ENCODE measurements around the gene IPPK.

The IPPK gene

DNA sequence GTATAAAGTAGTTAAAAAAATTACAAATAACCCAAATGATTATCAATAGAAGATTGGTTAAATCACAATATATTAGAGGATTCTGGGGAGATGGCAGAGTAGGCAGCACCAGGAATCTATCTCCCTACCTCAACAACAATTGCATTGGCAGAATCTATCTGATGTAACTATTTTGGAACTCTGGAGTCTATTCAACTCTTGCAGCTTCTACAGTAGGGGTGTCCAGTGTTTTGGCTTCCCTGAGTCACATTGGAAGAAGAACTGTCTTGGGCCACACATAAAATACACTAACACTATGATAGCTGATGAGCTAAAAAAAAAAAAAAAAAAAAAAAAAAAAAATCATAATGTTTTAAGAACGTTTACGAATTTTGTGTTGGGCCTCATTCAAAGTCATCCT is 104.9 kb downstream of the IPPK start:
- no peak for FAIRE-seq
- TF ChIP-seq POLR2A (IDR thresholded peaks at IDR 0.05; ENCODE audit: low read depth, low read length): no peak
- no peak for DNase-seq (ENCODE audit: insufficient read length, low spot score)

DNA sequence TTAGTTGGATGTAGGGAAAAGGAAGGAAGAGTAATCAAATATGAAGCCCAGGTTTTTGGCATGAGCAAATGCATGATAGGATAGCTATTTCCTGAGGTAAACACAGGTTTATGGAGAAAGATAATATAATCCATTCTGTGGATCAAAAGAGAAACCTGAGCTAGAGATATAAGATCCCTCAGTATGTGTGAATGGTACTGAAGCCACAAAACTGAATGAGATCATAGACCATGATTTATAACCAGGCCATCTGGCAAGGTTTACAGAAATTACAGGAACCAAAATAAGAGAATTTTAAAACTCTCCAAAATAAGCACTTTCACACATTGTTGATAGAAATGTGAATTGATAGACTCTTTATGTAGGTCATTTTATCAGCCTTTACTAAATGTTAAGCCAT is 105.4 kb downstream of the IPPK start:
- DNase-seq (ENCODE audit: insufficient read length, low spot score): no peak
- no peak for TF ChIP-seq POLR2A (IDR thresholded peaks at IDR 0.05; ENCODE audit: low read depth, low read length)
- no peak for FAIRE-seq
